Measurements from ENCODE around the gene SEMA5B.

Gene SEMA5B

DNA sequence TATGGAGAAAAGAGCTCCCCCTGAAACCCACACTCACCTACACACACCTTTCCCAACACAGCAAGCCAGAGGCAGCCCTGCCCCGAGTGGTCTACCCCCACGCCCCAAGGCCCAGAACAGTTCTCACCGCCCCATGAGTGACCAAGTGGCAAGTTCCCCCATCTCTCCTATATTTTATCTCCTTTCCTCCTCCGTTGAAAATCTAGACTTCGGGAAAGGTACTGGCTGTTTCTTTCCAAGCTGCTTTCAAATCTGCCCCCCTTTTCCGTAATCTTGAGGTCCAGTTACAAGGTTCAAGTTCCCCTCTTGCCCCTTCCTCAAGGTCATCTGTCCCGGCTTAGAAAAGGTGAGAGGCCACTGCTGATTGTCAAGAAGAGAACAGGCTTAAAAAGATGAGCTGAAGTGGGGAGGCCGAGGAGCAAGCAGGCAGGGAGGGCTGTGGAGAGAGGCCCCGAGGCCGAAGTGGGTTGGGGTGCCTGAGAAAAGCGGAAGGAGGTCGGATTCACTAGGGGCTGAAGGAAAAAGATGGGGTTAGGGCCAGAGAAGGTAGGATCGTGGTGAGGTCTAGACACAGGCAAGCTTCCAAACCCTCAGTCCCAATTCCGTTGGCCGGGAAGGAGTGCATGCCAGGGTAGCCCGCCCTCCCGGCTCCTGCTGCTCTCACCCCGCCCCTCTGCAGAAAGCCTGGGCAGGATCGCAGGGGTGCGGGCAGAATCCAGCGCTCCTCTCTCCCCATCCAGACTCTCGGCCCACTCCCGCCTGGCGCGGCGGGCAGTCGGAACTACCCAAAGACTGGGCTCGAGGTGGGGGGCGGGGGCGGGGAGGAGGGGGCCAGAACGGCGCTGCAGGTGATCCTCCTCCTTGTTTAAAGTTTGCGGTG, 1.7 kb downstream of the SEMA5B start:
- DNase-seq (ENCODE audit: low spot score) = no peak

DNA sequence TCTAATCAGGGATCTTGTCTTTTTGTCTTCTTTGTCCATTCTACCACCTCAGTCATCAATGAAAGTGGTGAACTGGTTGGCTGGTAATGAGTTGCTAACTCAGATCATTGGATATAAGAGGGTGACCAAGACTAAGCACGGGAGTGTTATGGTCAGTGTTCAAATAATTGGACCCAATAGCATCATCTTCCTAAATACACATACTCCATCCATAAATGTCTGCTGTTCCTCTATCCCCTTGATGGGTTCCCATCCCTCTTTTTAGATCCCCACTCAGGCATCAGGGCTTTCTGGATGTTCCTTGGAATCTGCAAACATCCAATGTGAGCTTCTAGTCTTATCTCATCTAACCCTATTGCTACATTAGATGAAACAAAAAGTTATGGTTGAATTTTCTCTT, 3.5 kb downstream of the SEMA5B start:
- no peak for DNase-seq (ENCODE audit: low spot score)

DNA sequence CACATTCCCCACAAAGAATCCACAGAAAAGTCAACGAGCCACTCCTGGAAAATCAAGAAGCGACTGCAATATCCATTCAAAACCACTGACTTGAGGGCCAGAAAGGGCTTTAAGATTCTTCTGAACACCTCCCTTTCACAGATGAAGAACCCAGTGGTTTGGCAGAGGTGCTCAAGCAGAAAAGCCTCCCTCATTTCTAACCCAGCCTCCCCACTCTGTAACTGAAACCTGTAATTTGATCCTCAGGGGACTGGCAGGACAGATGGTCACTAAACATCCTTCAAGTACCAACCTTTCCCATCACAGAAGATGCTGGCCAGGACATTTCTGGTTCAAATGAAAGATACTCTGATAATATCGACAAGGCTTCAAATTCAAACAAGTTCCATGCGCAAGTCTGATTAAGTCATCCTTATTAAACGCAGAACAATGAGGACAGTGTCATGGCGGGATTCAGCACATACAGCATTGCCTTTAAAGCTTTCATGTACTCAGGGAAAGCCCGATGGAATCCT, 5.5 kb downstream of the SEMA5B start:
- DNase-seq (ENCODE audit: low spot score) = no peak

DNA sequence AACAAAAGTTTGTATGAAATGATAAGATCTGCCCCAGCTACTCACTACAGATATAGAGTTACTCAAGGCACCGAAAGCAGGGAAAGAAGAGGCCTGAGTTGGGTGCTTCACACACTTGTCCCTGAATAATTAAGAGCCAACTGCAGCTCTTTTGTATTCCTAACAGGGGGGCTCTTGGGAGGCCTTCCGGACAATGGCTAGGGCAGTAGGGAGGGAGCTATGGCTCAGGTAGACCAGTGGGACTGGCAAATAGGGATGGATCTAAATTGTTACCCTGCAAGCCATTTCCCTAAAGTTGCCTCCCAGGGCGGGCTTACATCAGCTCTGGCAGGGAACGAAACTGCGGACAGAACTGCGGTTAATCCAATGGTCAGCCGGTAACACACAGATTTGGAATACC, 6.2 kb downstream of the SEMA5B start:
- no peak for DNase-seq (ENCODE audit: low spot score)

DNA sequence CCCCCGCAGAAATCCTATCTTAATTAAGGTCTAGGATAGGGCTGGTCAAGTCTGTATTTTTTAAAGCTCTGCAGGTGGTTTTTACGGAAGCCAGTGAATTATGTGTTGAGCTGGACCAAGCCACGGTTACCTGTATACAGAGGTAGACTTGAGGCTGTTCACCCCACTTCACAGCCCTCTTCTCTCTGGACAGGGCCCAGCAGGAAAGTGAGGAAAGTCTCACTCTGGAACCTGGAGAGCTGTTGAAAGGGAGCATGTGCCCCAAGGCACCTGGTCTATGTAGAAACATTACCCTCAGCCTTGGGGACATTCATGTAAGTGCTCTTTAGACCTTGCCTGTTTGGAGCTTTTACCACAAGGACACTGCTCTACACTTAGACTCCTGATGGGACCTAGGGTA, 6.9 kb downstream of the SEMA5B start:
- no peak for DNase-seq (ENCODE audit: low spot score)

DNA sequence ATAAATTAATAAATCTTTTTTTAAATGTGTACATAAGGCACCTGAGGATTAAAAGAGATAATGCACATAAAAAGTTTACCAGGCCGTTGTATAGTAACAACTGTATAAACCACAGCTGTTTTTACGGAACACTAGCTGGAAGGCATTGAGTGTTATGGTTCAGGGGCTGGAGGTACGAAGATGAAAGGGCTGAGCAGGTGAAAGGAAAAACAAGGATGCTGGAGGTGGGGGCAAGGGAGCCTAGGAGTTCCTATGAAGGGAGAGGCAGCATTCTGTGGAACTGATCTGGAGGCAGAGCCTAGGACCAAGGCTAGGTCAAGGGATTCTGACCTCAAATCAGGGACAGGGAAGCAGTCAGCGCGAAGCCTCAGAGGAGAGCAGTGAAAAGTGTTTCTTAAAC, 8.0 kb downstream of the SEMA5B start:
- DNase-seq (ENCODE audit: low spot score) = no peak

DNA sequence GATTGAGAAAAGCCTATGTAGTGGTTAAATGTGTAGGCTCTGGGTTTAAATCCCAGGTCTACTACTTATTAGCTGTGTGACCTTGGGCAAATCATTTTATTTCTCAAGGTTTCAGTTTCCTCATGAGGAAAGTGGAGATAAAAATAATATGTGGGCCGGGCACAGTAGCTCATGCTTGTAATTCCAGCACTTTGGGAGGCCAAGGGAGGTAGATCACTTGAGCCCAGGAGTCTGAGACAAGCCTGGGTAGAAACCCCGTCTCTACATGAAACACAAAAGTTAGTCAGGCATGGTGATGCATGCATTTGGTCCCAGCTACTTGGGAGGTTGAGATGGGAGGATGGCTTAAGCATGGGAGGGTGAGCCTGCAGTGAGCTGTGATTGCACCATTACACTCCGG, 8.4 kb downstream of the SEMA5B start:
- DNase-seq (ENCODE audit: low spot score) = no peak

DNA sequence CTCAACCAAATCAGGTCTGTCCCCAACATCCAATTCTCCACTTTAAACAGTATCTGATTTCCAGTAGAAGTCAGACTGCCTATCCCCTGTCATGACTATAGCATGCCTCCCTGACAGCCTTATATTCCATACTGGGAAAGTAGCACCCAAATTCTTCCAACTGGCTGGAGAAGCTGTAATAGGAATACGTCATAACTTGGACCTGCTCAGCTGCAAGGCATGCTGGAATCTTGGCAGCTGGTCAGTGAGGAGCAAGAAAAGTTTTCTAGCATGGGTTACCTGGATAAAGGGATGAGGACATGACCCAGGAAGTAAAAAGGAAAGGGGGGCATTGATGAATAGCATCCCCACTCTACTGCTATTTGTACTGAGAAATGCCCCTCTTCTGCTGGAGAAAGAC, 8.9 kb downstream of the SEMA5B start:
- no peak for DNase-seq (ENCODE audit: low spot score)

DNA sequence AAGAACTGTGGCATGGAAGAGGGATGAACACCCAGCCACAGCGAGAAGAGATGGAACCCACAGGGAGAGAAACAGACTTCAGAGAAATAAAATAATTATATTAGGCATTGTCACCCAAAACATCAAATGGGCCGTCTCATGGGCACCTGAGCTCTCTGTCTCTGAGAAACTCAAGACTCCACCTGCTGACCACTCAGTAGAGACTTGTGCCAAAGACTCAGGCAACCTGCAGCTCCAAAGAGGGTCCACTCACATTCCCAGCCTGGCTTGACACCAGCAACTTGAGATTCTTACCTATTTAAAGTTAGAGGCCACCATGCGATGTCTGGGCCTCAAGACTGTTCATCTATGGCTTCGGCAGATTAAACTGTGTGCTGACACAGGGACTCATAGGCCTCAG, 12.0 kb downstream of the SEMA5B start:
- DNase-seq (ENCODE audit: low spot score) = no peak

DNA sequence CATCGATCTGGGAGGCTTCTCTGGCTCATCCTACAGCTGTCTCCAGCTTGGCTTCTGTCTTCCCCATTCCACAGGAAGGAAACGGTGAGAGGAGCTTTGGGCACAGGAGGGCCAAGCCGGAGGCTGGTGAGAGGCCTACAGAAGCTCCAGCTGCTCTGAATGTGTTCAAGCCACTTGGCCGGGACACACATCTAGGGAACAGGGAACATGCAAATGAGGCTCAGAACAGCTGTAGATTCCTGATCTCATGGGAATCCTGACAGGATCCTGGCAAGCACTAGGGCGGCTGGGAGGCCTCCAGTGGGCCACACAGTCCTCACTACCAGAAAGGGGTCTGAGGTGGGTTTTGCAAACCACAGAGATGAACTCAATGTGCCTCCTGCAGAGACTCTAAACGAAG, 13.7 kb downstream of the SEMA5B start:
- DNase-seq (ENCODE audit: low spot score) = no peak

DNA sequence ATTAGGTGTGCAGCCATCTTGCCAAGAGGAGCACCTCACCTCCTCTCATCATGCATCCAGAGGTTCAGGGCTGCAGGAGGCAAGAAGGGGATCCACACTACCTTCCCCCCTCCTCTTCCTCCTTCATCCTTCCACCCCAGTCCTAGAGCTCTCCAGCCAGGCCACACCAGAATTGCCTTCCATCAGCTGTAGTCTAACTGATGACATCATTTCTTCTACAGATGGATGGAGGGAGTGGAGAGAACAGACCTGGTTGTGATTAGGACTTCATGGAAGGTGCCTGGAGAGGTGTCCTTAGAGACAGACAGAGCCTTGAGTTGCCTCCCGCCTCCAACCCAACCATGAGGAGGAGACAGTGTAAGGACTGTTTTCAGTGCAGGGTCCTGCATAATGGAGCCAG, 14.9 kb downstream of the SEMA5B start:
- no peak for DNase-seq (ENCODE audit: low spot score)

DNA sequence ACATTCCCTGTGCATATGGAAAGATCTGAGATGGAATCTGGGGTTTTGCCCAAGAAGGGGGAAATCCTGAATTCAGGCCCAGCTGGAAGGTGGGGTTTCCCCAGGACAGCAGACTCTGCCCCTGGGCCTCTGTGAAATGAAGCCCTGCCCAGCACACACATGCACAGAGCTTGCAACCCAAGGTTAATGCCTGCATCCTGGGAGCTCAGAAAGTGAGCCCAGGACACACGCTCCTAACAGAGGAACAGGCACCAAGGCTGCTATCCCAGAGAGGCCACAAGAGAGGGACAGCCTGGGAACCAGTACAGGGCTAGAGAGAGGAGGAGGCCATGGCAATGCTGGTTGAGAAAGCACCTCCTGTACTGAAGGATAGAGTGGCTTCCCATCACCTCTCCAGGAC, 16.1 kb downstream of the SEMA5B start:
- DNase-seq (ENCODE audit: low spot score) = no peak

DNA sequence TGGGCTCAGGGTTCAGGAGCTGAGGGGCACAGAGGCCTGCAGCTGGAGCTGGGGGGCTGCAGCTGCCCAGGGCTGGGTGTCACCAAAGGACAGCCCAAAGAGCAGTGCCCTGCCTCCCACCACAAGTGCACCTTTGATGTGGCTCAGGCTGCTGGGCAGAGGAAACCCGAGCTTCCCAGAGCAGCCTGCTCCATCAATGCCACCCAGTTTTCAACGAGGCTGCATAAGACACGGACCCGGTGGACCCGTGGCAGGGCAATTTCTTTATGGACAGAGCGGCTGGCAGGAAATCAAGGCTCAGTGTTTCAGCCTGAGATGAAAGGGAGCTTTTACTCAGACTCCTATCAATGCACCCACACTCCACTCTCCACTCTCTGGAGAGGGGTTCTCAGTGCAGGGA, 18.7 kb downstream of the SEMA5B start:
- no peak for DNase-seq (ENCODE audit: low spot score)

DNA sequence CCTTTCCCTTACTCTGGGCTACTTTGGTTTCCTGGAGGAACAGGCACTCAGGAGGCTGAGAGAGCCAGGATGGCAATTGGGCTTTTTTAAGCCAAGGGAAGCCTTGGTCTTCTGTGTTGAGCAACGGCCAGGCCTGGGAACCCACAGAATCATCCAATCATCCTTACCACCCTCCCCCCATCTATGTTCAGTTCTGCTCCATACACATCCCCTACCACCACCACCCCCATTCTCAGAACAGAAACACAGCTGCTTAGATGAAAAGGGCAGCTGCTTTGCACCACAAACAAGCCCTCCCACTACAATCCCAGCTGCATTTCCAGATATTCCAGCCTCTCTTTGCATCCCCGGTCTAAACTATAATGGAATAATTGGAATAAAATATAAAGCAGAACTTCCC, 21.0 kb downstream of the SEMA5B start:
- no peak for DNase-seq (ENCODE audit: low spot score)

DNA sequence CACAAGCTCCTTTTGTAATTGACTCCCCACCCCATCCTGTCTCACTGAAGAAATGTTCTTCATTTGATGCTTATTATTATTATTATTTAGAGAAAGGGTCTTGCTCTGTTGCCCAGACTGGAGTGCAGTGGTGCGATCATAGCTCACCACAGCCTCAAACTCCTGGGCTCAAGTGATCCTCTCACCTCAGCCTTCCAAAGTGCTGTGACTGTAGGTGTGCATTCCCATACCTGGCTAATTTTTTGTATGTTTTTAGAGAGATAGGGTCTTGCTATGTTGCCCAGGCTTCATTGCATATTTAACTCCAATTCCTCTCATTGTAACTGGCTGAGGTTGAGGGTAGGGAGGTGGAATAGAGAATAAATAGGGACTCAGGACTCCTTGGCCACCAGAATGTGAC, 22.3 kb downstream of the SEMA5B start:
- no peak for DNase-seq (ENCODE audit: low spot score)

DNA sequence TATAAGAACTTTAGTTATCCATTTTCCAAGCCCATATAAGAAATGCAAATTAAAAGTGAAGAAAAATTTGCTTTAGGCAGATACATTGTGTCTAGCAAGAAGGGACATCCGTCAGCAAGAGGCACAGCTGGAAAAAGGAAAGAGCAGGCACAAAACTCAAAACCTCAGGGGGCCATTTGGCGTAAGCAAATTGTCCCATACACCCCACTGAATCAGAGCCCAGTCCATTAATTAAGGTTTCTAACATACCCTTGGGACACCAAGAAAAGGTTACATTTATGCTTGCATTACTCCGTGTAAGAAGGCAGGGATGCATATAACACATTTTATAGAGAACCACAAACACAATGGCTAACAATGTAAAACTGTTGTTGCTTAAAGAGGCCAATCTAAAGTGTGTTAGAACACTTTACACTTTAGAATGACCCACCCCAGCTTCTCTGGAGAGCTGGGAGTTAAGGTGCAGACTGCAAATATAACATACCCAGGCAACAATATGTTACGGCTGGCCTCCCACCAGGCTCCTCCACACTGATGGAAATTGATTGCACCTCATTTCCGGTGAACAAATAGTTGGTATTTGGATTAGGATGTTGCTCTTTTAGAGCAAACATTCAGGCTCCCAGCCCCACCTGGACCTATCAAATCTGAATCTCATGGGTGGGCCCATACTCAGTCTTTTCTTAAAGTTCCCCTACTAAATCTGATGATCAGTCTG, 23.2 kb downstream of the SEMA5B start:
- no peak for DNase-seq (ENCODE audit: low spot score)

DNA sequence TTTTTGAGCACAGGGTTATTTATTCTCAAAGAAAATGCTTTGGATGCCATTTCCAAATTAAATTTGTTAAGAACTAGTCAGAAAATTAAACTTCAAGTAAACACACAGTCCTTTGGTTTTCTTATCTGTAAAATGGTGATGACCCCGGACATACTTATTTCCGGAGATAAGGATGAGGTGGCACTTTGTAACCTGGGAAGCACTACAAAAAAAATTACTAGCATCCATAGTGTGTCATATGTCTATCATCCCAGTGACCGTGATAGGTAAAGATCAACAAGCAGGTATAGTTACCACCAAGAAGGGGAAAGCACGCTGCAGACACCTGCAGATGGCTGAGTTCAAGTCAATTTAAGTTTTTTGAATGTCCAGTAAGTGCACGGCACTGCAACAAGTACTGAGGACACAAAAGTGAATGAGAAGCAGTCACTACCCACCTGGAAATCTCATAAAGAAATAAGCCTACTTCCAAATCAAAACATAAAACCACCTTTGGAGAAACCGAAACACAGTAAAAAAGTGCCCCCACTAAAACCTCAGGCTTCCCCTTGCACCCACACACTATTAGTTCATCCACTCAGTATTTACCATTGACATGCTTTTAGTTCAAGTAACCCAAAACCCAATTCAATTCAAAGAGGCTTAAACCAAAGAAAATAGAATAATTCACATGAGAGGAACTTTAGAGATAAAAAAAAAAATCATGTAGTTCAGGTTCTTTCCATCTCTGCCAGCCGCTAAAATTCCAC, 24.6 kb downstream of the SEMA5B start:
- no peak for DNase-seq (ENCODE audit: low spot score)

DNA sequence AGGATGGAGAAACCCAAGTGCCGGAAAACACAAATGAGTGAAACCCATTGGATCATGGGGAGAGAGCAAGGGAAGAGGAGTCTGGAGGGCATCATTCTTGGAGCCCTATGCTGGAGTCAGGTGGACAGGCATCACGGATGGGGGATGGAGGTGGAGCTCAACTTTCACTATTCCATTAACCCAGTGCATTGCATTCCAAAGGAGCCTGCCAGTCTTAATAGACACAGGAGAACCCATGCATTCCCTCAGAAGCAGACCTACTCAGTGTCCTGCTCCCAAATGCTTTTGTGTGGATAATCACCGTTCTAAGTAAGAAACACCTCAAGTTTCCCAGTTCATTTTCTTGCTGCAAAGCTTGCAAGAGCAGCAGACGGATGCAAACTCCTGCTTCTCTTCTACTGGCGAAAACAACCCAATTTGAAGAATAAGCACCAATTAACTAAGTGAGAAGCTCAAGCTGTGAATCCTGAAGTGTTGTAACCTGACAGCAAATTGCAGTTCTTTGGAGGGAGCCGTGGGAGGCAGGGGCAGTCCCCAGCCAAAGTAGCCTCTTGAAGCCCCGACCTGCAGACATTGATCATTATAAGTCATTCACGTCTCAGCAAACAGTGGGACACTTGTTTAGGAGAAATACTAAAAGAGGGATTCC, 25.3 kb downstream of the SEMA5B start:
- DNase-seq (ENCODE audit: low spot score) = no peak

DNA sequence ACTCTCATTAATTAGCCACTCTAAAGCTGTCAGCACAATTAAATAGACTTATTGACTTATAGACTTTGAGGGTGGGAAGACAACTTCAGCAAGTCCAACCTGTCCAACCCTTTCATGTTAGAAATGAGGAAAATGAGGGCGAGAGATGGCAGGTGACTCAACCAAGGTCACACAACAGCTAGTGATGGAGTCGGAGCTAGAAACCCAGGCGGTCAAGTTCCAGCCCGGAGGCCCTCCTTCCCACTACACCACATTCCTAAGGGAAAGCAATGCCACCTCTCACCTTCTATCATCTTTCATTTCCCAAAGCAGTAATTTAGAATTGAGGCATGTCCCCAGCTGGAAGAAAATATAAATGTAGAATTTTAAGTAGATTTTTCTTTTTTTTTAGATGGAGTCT, 28.7 kb downstream of the SEMA5B start:
- no peak for DNase-seq (ENCODE audit: low spot score)

DNA sequence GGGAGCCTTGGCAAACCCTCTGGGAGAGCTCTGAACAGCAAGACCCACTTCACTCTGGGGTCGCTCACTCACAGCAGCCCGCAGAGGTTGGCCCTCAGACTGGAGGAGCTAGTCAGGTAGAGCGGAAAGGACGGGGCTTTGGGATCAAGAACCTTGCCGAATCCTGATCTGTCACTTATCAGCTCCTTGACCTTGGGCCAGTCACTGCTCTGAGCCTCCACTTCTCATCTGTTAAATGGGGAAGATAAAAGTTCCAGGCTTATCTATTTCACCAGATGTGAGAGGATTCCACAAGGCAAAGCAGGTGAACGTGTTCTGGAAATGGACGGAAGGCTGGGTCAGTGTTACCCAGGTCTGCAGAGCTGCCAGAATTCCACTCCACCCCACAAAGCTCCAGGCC, 29.4 kb downstream of the SEMA5B start:
- no peak for DNase-seq (ENCODE audit: low spot score)

DNA sequence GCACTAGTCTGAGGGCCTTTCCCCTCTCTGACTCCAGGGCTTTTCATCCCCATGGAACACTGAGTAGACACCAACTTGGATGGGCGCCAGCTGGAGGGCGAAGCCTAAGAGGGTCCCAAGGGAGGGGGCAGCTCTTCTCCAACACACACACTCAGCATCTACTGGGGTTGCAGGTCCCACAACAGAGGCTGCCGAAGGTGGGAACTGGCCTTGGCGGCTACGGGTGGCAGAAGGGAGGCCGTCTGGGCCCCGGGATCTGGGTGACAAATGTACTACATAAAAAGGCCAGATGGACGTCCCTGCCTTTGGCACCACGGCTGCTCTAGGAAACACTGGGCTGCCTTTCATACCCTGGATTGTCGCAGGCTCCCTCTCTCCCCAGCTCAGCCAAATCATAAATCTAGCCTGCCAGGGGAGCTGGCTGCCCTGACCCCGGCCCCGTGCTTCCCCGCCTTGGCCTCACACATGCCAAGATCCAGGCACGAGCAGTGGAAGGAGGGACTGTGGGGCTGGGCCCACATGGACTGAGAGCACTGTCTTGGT, 31.5 kb downstream of the SEMA5B start:
- DNase-seq (ENCODE audit: low spot score) = no peak

DNA sequence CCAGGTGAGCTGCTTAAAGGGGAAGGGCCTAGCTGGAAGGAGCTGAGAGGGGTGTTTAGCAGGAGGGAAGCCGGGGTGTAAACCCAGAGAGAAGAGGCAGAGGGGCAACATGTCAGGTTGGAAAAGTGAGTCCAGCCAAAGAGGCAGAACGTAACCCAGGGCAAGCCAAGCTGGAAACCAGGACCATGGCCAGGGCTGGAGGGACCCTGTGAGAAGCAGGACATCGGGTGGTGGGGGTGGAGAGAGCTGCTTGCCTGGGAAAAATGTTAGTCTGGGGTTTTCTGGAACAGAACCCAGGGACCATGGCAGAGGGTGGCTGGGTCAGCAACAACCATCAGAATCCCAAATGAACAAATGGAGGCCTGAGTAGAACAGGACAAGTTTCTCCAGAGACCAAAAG, 32.6 kb downstream of the SEMA5B start:
- no peak for DNase-seq (ENCODE audit: low spot score)

All from hematopoietic multipotent progenitor cell treated with erythropoietin and hydrocortisone succinate and interleukin-3 and kit ligand, for 17 days (in vitro differentiated cells).